IPS-15b (cell line): ENCODE data around the gene PRDM12.

Experiments used
- H3K27me3 ChIP-seq: one replicate; pipeline ENCODE4 v1.6.1; 2013; ENCODE audit warnings: low read length; ENCODE audit not compliant: control insufficient read depth, insufficient read depth
- H3K36me3 ChIP-seq: one replicate; pipeline ENCODE4 v1.6.1; 2013; ENCODE audit warnings: low read length; ENCODE audit not compliant: control insufficient read depth, insufficient read depth
- H3K4me1 ChIP-seq: one replicate; pipeline ENCODE4 v1.6.1; 2013; ENCODE audit warnings: mild to moderate bottlenecking, low read length; ENCODE audit not compliant: control insufficient read depth, insufficient read depth
- H3K4me3 ChIP-seq: one replicate; pipeline ENCODE4 v1.5.1; 2013; ENCODE audit warnings: low read depth, low read length
- H3K9ac ChIP-seq: one replicate; pipeline ENCODE4 v1.6.1; 2013; ENCODE audit warnings: low read depth, mild to moderate bottlenecking, low read length
- H3K9me3 ChIP-seq: one replicate; pipeline ENCODE4 v1.6.1; 2013; ENCODE audit warnings: mild to moderate bottlenecking, low read length; ENCODE audit not compliant: control insufficient read depth, insufficient read depth

The PRDM12 gene

DNA sequence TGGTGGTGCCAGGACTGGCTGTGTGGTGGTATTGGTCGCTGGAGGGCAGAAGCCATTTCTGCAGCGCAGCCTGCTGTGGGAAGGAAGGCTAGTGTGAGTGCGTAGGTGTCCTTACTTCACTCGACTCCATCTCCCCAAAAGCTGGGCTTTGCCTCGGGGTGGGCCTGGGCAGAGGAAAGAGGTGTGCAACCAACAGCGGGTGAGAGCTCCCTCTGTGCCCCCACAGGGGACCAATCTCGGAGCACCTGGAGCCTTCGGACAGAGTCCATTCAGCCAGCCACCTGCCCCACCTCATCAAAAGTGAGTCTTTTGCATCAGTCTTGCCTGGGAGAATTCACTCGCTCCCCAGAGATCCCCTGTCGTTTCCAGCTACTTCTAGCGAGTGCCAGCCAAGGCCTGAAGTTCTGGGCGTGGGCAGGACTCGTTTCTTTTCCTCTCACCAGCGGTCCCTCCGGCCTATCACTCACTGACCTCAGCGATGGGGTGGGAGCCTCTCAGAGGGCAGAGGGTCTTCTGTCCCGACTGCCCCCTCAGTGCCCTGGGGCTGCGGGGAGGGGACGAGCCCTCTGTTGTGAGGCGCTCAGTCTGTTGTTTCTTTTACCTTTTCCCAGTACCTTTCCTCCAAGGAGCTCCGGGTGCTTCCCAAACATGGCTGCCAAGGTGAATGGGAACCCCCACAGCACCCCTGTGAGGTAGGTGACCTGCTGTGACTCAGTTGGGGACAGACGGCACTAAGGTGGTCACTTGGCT, 32.9 kb upstream of the PRDM12 start:
- no peak overlapping the region for H3K4me3 ChIP-seq
- H3K27me3 ChIP-seq: no peaks in the 10 kb centered on the region
- peaks cover 2% of the 10 kb centered on the region for H3K4me1 ChIP-seq
- no peak overlapping the region for H3K9ac ChIP-seq
- H3K36me3 ChIP-seq: peaks cover 65% of the 10 kb centered on the region
- H3K9me3 ChIP-seq: no peaks in the 10 kb centered on the region

DNA sequence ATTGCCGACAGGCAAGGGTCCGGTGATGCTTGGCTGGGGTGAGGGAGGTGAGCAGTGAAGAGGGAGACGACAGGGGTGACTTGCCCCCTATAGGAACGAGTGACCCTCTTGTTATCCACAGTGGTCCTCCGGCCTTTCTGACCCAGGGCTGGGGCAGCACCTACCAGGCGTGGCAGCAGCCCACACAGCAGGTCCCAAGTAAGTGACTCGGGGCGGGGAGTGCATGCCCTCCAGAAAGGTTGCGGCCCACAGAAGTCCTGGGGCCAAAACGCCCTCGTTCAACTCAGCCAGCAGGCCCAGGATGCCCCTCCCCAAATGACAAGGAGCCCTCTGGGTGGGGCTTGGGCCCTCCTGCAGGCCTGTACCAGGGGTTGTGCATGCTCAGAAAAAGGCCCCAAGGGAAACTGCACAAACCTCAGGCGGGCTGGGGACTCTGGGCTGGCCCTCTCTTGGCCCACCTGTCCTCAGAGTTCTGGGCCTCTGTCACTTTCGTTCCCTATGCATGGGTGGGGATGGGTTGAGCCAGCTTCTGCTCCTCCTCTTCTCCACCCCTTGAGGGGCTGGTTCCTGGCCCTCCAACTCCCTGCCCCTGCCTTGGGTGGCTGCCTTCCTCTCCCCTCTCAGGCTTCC, 32.2 kb upstream of the PRDM12 start:
- Histone ChIP-seq H3K36me3 (peaks cover 62% of the 10 kb centered on the region), H3K9me3 (no peaks in the 10 kb centered on the region), H3K4me1 (peaks cover 2% of the 10 kb centered on the region), H3K9ac (no peak overlapping the region), H3K4me3 (no peak overlapping the region), H3K27me3 (no peaks in the 10 kb centered on the region)

GRCh38 chr9:130632841-130633240, 31.6 kb upstream of the PRDM12 start:
- H3K4me1 ChIP-seq: peaks cover 2% of the 10 kb centered on the region
- H3K9ac ChIP-seq: no peak overlapping the region
- peaks cover 56% of the 10 kb centered on the region for H3K36me3 ChIP-seq
- no peaks in the 10 kb centered on the region for H3K27me3 ChIP-seq
- H3K9me3 ChIP-seq: no peaks in the 10 kb centered on the region
- H3K4me3 ChIP-seq: no peak overlapping the region

DNA sequence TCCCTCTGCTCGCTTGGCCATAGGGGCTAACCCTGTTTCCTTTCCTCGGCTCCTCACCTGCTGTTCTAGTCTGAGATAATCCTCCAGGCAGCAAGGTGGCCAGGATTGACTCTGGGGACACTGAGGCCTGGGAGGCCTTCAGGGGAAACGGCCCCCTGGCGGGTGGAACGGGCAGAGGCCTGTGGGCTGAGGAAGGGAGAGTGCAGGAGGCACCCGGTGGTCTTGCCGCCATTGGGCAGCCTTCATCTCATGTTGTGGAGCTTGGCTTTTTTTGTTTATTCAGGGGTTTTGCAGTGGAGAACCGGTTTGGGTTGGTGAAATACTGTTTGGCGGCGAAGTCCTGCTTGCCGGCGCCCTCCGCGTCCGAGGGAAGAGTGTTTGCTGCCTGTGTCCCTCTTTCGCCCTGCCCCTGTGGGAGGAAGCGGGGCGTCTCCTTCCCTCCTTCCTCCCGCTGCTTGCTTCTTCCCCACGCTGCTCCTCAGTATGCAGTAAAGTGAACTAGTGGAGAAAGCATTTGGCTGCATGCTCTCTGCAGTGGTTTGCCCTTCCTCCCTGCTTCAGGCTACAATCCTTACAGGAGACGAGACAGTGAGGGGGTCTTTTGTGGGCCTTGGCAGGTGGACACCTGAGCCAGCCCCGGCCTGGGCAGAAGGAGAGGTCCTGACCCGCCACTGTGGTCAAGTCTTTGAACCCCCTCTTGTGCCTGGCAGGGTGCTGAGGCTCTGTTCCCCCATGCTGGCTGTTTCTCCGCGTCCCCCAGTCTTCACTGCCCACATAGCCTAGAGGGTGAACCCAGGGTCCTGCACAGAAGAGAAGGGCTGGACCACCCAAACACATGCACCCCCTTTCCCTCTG, 30.8 kb upstream of the PRDM12 start:
- Histone ChIP-seq H3K27me3 (no peaks in the 10 kb centered on the region), H3K9me3 (no peaks in the 10 kb centered on the region), H3K4me3 (no peak overlapping the region), H3K9ac (no peak overlapping the region), H3K4me1 (peaks cover 2% of the 10 kb centered on the region), H3K36me3 (peaks cover 53% of the 10 kb centered on the region)

DNA sequence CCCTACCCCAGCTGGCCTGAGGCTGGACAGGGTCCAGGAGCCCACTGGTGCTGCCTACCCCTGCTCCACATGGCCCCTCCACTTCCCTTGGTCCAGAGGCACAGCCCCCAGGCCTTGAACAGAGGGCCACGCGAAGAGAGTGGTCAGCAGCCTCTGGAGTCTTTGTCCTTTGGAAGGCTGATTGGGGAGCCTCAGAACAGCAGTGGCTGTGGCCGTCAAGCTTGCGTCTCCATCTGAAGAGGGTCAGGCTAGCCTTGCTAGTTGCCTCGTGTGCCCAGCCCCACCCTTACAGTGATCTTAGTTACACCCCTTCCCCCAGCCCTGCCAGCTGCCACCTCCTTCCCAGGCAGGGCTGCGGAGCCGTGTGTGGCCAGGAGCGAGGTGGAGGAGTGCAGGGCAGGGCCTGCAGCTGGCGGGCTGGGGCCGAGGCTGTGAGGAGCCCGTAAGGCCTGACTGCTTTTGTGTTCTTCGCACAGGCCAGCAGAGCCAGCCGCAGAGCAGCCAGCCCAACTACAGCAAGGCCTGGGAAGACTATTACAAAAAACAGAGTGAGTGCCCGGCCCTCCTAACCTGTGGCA, 30.1 kb upstream of the PRDM12 start:
- Histone ChIP-seq H3K27me3 (no peaks in the 10 kb centered on the region), H3K9ac (no peak overlapping the region), H3K36me3 (peaks cover 53% of the 10 kb centered on the region), H3K9me3 (no peaks in the 10 kb centered on the region), H3K4me1 (peaks cover 5% of the 10 kb centered on the region), H3K4me3 (no peak overlapping the region)

- Histone ChIP-seq H3K4me1 (peaks cover 7% of the 10 kb centered on the region), H3K4me3 (no peak overlapping the region), H3K36me3 (peaks cover 53% of the 10 kb centered on the region), H3K9me3 (no peaks in the 10 kb centered on the region), H3K9ac (no peak overlapping the region), H3K27me3 (no peaks in the 10 kb centered on the region)
Measured at GRCh38 chr9:130634801-130635200, 29.6 kb upstream of the PRDM12 start.

GRCh38 chr9:130635306-130635705, 29.1 kb upstream of the PRDM12 start:
- H3K36me3 ChIP-seq: peaks cover 50% of the 10 kb centered on the region
- no peaks in the 10 kb centered on the region for H3K9me3 ChIP-seq
- peaks cover 6% of the 10 kb centered on the region for H3K4me1 ChIP-seq
- no peaks in the 10 kb centered on the region for H3K27me3 ChIP-seq
- no peak overlapping the region for H3K4me3 ChIP-seq
- H3K9ac ChIP-seq: no peak overlapping the region

DNA sequence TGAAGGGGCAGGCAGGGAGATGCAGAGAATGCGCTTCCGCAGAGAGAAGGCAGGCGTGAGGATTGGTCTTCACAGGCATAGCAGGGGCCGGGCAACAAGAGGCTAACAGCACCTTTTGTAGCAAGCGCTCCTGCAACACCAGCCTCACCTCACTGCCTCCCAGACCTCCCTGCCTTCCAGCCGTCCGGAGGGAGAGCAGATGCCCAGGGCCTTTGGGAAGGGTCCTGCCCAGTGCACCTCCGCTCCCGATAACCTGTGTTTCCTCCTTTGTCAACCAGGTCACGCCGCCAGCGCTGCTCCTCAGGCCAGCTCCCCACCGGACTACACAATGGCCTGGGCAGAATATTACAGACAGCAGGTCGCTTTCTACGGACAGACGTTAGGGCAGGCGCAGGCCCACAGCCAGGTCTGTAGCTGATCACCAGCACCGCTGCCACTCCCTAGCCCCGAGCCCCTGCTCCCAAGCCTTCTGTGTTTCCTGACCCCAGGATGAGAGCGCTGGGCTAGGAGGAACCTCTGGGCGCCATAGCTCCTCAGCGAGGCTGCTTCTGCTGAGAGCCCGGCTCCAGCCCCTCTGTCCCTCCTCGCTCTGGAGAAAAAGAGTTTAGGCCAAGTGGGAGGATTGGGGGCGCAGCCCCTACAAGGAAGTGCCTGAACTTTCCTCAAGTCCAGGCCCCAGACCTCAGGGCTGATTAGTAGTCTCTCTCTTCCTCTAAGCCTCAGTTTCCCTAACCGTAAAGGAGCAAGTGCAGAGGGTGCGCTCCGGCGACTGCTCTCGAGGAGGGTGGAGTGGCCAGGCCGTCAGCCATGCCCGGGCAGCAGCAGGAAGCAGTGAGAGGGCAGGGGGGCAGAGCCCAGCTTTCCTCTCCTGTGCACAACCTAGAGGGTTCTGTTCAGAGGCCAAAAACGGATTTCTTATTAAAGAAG, 28.4 kb upstream of the PRDM12 start:
- H3K9ac ChIP-seq: no peak overlapping the region
- H3K4me1 ChIP-seq: peaks cover 6% of the 10 kb centered on the region
- H3K27me3 ChIP-seq: no peaks in the 10 kb centered on the region
- no peaks in the 10 kb centered on the region for H3K9me3 ChIP-seq
- H3K4me3 ChIP-seq: no peak overlapping the region
- H3K36me3 ChIP-seq: peaks cover 43% of the 10 kb centered on the region

GRCh38 chr9:130636648-130637020, 27.8 kb upstream of the PRDM12 start:
- H3K4me3 ChIP-seq: no peak overlapping the region
- H3K9me3 ChIP-seq: no peaks in the 10 kb centered on the region
- H3K36me3 ChIP-seq: peaks cover 37% of the 10 kb centered on the region
- H3K27me3 ChIP-seq: no peaks in the 10 kb centered on the region
- no peak overlapping the region for H3K9ac ChIP-seq
- H3K4me1 ChIP-seq: peaks cover 6% of the 10 kb centered on the region

- peak overlapping the region; percentile 1 for H3K9ac ChIP-seq
- H3K36me3 ChIP-seq: peaks cover 21% of the 10 kb centered on the region
- H3K4me3 ChIP-seq: no peak overlapping the region
Measured at GRCh38 chr9:130638284-130639123, 25.9 kb upstream of the PRDM12 start.

More at GRCh38 chr9:130638284-130639123, 25.9 kb upstream of the PRDM12 start:
- Histone ChIP-seq H3K4me1 (peaks cover 6% of the 10 kb centered on the region), H3K9me3 (no peaks in the 10 kb centered on the region), H3K27me3 (no peaks in the 10 kb centered on the region)
